NCI-H345 treated with DMSO at 0.1 percent for 48 hours (cell line): ENCODE data around the gene LGR6.
"Not testable (repeated sequence)": the region's sequence is repeated elsewhere in the genome, so short reads cannot be mapped to it uniquely, and the experiment has no call there.

Experiments
- DNase-seq: peaks from one replicate; lab custom pipeline; 2025; ENCODE audit not compliant: unreplicated experiment; lab: John Stamatoyannopoulos, UW

Gene LGR6

GRCh38 chr1:202158810-202159533 is 34.6 kb upstream of the LGR6 start:
- DNase-seq: no peak

DNA sequence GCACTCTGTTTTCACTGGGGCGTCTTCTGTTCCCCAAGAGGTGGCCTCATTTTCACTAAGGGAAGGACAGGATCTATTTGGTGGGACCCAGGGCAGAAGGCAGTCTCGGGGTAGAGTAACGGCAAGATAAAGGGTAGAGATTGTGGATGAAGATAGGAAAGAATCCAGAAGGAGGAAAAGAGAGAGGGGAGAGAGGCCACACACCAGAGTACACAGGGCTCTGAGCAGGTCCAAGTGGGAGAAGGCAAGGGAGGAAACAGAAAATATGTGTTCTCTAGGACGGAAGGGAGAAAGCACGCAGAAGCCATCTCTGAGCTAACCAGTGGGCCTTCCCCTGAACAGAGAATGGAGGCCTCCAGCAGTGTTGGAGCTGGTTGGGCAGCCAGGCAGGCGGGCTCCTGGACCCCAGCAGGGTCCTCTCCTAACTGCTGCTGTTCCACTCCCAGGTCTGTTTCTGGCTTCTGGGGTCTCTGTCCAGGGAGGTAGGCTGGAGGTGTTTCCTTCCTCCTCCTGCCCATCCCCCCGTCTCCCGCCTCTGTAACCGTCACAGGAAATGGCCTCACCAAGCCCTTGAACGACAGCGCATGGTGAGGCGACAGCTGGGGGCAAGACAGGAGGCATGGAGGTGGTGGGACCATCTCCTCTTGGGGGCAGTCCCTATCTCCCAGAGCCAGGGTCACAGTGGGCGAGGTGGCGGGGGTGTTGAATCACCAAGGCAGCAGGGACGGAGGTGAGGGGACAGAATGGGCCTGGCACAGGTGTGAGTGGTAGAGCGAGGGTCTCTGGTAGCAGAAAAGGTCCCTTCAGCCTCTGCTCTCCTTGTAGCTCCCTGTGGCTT is 33.8 kb upstream of the LGR6 start:
- DNase-seq: no peak

DNA sequence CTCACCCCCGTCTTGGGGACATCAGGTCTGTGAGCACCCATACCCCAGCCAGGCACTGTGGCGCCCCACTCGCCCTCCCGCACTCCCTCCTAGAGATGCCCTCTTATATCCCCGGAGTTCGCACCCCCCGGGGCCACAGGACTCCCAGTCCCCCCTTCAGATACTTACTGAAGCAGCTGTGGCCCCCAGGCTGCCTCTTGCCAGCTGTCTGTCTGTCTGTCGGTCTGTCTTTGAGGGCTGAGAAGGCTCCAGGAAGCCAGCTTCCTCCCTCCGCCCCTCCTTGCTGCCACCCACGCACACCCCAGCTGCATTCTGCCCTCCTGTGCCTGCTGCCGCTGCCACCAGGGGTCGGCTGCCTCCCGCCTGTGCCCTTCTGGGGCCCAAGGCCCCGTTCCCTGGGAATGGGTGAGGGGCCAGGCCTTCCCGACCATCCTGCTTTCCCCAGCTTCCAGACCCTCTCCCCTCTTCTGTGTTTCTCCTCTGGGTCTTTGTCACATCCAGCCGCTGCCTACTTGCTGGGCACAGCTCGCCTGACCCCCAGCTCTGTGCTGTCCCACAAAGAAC is 33.1 kb upstream of the LGR6 start, which contains the start of gene PTPN7:
Gene PTPN7, minus strand, starts transcription at position 226 of the 564 bp plus-strand sequence. CDS start 1,200 bp downstream, outside the sequence.
- DNase-seq: no peak

GRCh38 chr1:202161151-202162046 is 32.2 kb upstream of the LGR6 start:
- no peak for DNase-seq

- DNase-seq: no peak
Measured at GRCh38 chr1:202162047-202162417, 31.6 kb upstream of the LGR6 start.

- no peak for DNase-seq
Measured at GRCh38 chr1:202162418-202163280, 30.9 kb upstream of the LGR6 start.

GRCh38 chr1:202163281-202164270 is 30.0 kb upstream of the LGR6 start:
- DNase-seq: no peak

DNA sequence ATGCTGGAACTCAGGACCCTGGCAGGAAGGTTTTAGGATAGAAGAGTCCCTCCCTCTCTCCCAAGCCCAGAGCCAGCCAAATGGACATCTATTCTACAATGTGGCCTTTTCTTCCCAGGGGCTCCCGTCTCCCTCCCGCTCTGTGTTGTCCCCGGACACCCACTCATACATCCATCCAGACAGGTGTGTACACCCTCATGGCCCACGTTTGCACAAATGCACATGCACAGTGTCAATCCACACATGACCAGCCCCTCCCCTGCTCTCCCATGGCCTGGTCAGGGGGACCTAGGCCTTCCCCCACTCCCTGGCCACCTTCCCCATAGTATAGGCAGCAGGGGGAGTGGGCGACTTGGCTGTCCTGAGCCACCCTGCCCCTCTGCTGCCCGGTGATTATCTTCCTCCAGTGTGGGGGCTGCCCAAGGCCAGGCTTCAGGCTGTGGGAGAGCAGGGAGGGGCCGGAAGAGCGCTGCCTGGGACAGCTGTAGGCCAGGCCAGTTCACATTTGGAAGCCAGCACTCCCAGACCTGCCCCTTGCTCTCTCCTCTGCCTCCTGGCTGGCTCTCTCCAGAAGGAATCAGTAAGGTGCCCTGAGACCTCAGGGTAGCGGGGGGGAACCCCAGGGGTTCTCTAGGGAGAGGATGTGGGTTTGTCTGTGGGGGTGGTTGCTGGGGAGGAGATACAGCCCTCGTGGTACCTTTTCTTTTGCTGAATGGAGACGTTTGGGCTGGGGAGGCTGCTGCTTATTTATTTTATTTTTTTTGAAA is 29.1 kb upstream of the LGR6 start:
- no peak for DNase-seq

DNA sequence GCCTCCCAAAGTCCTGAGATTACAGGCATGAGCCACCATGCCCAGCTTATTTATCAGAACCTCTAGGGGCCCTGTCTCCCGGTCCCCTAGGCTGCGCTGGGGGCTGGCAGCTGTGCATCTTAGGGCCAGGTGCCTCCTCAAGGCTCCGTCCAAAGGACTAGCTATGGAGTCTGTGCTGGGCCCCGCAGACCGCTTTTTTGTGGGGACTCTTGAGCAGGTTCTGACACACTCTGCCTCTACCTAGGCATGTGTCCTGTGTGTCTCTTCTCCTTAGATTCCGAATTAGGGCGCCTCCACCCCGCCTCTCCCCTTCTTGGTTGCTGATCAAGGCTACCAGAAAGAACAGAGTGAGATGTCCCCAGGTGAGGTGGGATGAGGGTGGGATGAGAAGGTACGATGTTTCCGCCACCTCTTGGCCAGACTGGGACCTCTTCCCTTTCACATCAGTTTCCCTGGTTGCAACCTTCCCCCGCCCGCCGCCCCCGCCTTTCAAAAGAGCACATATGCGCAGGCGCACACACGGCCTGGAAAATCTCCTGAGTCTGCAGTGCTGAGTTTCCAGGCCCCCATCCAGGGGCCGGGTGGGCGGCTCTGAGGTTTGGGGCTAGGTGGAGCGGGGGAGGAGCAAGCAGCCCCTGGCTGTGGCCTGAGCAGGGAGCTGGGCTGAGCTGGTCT is 28.2 kb upstream of the LGR6 start:
- no peak for DNase-seq

GRCh38 chr1:202165942-202166843 is 27.4 kb upstream of the LGR6 start:
- no peak for DNase-seq

DNA sequence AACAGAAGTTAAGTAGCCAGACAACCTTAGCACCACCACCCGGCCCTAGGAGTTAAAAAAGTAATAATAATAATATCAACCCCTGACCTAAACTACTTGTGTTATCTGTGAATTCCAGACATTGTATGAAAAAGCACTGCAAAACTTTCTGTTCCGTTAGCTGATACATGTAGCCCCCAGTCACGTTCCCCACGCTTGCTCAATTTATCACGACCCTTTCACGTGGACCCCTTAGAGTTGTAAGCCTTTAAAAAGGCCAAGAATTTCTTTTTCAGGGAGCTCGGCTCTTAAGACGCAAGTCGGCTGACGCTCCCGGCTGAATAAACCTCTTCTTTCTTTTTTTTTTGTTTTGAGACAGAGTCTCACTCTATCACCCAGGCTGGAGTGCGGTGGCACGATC is 26.5 kb upstream of the LGR6 start:
- DNase-seq: not testable (repeated sequence)

DNA sequence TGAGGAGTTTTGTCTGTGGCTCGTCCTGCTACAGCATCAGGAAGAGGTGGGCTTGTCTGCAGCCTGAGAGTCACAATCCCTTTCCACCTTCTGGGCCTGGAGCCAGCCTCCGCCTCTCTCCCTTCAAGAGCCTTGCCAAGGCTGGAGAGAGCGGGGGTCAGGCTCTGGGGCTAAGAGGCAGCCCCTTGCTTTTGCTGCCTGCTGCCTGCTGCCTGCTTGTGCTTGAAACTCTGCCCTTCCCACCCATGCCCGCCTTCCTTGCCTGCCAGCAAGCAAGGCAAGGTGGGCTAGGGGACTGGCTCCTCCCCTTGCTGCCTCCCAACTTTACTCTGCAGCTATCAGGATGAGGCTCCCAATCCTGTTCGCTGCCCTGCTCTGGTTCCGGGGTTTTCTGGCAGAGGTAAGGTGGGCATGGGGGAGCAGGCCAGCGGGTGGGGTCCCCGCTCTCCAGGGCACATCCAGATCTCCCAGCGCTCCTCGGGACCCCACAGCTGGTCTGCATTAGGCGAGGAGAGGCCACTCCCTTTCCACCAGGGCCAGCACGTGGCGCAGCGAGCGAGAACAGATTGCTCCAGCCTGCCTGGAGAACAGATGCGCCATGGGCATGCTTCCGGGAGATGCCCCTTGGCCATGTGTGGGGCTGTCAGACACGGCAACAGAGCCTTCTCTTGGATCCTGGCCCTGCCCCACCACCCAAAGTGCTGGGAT is 25.7 kb upstream of the LGR6 start:
- DNase-seq: no peak

DNA sequence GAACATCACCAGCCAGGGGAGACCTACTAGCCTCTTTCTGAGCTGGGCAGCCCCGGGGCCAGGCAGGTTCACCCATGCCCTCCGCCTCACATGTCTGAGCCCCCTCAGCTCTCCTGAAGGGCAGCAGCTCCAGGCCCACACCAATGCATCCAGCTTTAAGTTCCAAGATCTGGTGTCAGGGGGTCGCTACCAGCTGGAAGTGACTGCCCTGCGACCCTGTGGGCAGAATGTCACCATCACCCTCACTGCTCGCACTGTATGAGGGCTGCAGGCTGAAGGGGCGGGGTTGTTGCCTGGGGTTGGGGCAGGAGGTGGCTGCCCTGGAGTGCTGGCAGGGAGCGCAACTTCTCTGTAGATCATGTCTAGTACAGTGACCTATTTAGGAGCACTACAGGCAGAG is 24.7 kb upstream of the LGR6 start:
- DNase-seq: no peak

GRCh38 chr1:202170726-202171125 is 22.9 kb upstream of the LGR6 start:
- DNase-seq: no peak

GRCh38 chr1:202171292-202172014 is 22.1 kb upstream of the LGR6 start:
- DNase-seq: no peak
